Rectal smooth muscle tissue (tissue), 1 donor: Measurements from ENCODE around the gene PLCL1.

ENCODE experiments used
- H3K27ac ChIP-seq: one replicate; pipeline ENCODE4 v1.7.0; 2013; ENCODE audit warnings: low read depth, low read length, inconsistent platforms
- H3K27me3 ChIP-seq: one replicate; pipeline ENCODE4 v1.7.0; 2013; ENCODE audit warnings: low read length; ENCODE audit not compliant: control insufficient read depth, insufficient read depth
- H3K36me3 ChIP-seq: one replicate; pipeline ENCODE4 v1.7.0; 2013; ENCODE audit warnings: low read length; ENCODE audit not compliant: control insufficient read depth, insufficient read depth
- H3K4me1 ChIP-seq: one replicate; pipeline ENCODE4 v1.7.0; 2013; ENCODE audit warnings: low read length; ENCODE audit not compliant: control insufficient read depth, insufficient read depth
- H3K4me3 ChIP-seq: one replicate; pipeline ENCODE4 v1.7.0; 2013; ENCODE audit warnings: low read length
- H3K9ac ChIP-seq: one replicate; pipeline ENCODE4 v1.7.0; 2013; ENCODE audit warnings: low read length

PLCL1 gene

GRCh38 chr2:197992482-197993133, 188.2 kb downstream of the PLCL1 start:
- Histone ChIP-seq H3K27me3 (no peaks in the 10 kb centered on the region), H3K4me3 (no peak overlapping the region)

GRCh38 chr2:197993363-197993762, 189.0 kb downstream of the PLCL1 start:
- H3K27me3 ChIP-seq: no peaks in the 10 kb centered on the region
- no peak overlapping the region for H3K9ac ChIP-seq
- H3K4me1 ChIP-seq: no peaks in the 10 kb centered on the region
- no peak overlapping the region for H3K27ac ChIP-seq
- no peaks in the 10 kb centered on the region for H3K36me3 ChIP-seq
- H3K4me3 ChIP-seq: no peak overlapping the region

More at GRCh38 chr2:197992482-197993133, 188.2 kb downstream of the PLCL1 start:
- no peaks in the 10 kb centered on the region for H3K36me3 ChIP-seq
- no peak overlapping the region for H3K9ac ChIP-seq
- no peaks in the 10 kb centered on the region for H3K4me1 ChIP-seq
- no peak overlapping the region for H3K27ac ChIP-seq

GRCh38 chr2:197993830-197994229, 189.4 kb downstream of the PLCL1 start:
- Histone ChIP-seq H3K9ac (no peak overlapping the region), H3K27me3 (no peaks in the 10 kb centered on the region), H3K4me3 (no peak overlapping the region), H3K36me3 (no peaks in the 10 kb centered on the region), H3K27ac (no peak overlapping the region), H3K4me1 (no peaks in the 10 kb centered on the region)

- no peak overlapping the region for H3K4me3 ChIP-seq
Measured at GRCh38 chr2:197994751-197995150, 190.4 kb downstream of the PLCL1 start.

GRCh38 chr2:197996583-197996982, 192.2 kb downstream of the PLCL1 start:
- Histone ChIP-seq H3K4me3 (no peak overlapping the region), H3K9ac (no peak overlapping the region), H3K4me1 (no peaks in the 10 kb centered on the region), H3K27me3 (no peaks in the 10 kb centered on the region), H3K36me3 (no peaks in the 10 kb centered on the region), H3K27ac (no peak overlapping the region)

More at GRCh38 chr2:197994751-197995150, 190.4 kb downstream of the PLCL1 start:
- H3K27ac ChIP-seq: no peak overlapping the region
- H3K9ac ChIP-seq: no peak overlapping the region
- H3K4me1 ChIP-seq: no peaks in the 10 kb centered on the region
- H3K27me3 ChIP-seq: no peaks in the 10 kb centered on the region
- no peaks in the 10 kb centered on the region for H3K36me3 ChIP-seq

- Histone ChIP-seq H3K27ac (no peak overlapping the region), H3K36me3 (no peaks in the 10 kb centered on the region), H3K4me1 (no peaks in the 10 kb centered on the region), H3K4me3 (no peak overlapping the region), H3K9ac (no peak overlapping the region), H3K27me3 (no peaks in the 10 kb centered on the region)
Measured at GRCh38 chr2:197997083-197997541, 192.7 kb downstream of the PLCL1 start.

- no peaks in the 10 kb centered on the region for H3K36me3 ChIP-seq
- no peaks in the 10 kb centered on the region for H3K4me1 ChIP-seq
- H3K27ac ChIP-seq: no peak overlapping the region
- no peak overlapping the region for H3K9ac ChIP-seq
- H3K4me3 ChIP-seq: no peak overlapping the region
- no peaks in the 10 kb centered on the region for H3K27me3 ChIP-seq
Measured at GRCh38 chr2:197998702-197999101, 194.3 kb downstream of the PLCL1 start.

- H3K27ac ChIP-seq: no peak overlapping the region
- H3K9ac ChIP-seq: no peak overlapping the region
- H3K4me3 ChIP-seq: no peak overlapping the region
- no peaks in the 10 kb centered on the region for H3K27me3 ChIP-seq
- H3K4me1 ChIP-seq: no peaks in the 10 kb centered on the region
- no peaks in the 10 kb centered on the region for H3K36me3 ChIP-seq
Measured at GRCh38 chr2:198000417-198000816, 196.0 kb downstream of the PLCL1 start.

- no peaks in the 10 kb centered on the region for H3K27me3 ChIP-seq
- no peak overlapping the region for H3K4me3 ChIP-seq
- no peaks in the 10 kb centered on the region for H3K4me1 ChIP-seq
- no peaks in the 10 kb centered on the region for H3K36me3 ChIP-seq
- no peak overlapping the region for H3K27ac ChIP-seq
- no peak overlapping the region for H3K9ac ChIP-seq
Measured at GRCh38 chr2:198004173-198004572, 199.8 kb downstream of the PLCL1 start.

- Histone ChIP-seq H3K4me3 (no peak overlapping the region), H3K27ac (no peak overlapping the region)
Measured at GRCh38 chr2:198004921-198005829, 200.8 kb downstream of the PLCL1 start.

GRCh38 chr2:198006733-198007132, 202.3 kb downstream of the PLCL1 start:
- Histone ChIP-seq H3K36me3 (no peaks in the 10 kb centered on the region), H3K9ac (no peak overlapping the region), H3K4me1 (no peaks in the 10 kb centered on the region), H3K27ac (no peak overlapping the region), H3K4me3 (no peak overlapping the region), H3K27me3 (no peaks in the 10 kb centered on the region)

More at GRCh38 chr2:198004921-198005829, 200.8 kb downstream of the PLCL1 start:
- Histone ChIP-seq H3K27me3 (no peaks in the 10 kb centered on the region), H3K9ac (no peak overlapping the region), H3K4me1 (no peaks in the 10 kb centered on the region), H3K36me3 (no peaks in the 10 kb centered on the region)

GRCh38 chr2:198008230-198008629, 203.8 kb downstream of the PLCL1 start:
- H3K27ac ChIP-seq: no peak overlapping the region
- H3K36me3 ChIP-seq: no peaks in the 10 kb centered on the region
- no peak overlapping the region for H3K4me3 ChIP-seq
- no peak overlapping the region for H3K9ac ChIP-seq
- H3K4me1 ChIP-seq: no peaks in the 10 kb centered on the region
- H3K27me3 ChIP-seq: no peaks in the 10 kb centered on the region
